Thymus (tissue), 11 donors: ENCODE data around the gene CCDC150. TPM values are rescaled to one million over a fixed set of nuclear protein-coding genes. Genes with fewer than 3 reads are reported as not detected.
"Not testable (repeated sequence)": the region's sequence is repeated elsewhere in the genome, so short reads cannot be mapped to it uniquely, and the experiment has no call there.

ENCODE experiments used
- DNase-seq, 9 donors: peaks; one replicate each; pipeline ENCODE4 v3.0.0-alpha.2; 2013; ENCODE audit warnings: low spot score in 9 of 9, low read depth in 6 of 9, missing footprints in 1 of 9
- H3K27ac ChIP-seq, 2 donors: one replicate each; pipeline ENCODE4 v1.5.1; 2013; ENCODE audit warnings: control low read depth in 1 of 2, low read depth in 1 of 2, low read length in 1 of 2, mild to moderate bottlenecking in 1 of 2, moderate library complexity in 1 of 2
- H3K27me3 ChIP-seq, 2 donors: one replicate each; pipeline ENCODE4 v1.5.1; 2013; ENCODE audit warnings: low read length in 1 of 2; ENCODE audit not compliant: control insufficient read depth in 2 of 2, insufficient read depth in 1 of 2
- H3K36me3 ChIP-seq, 2 donors: one replicate each; pipeline ENCODE4 v1.5.1; 2013; ENCODE audit warnings: low read length in 1 of 2, mild to moderate bottlenecking in 1 of 2, moderate library complexity in 1 of 2; ENCODE audit not compliant: control insufficient read depth in 2 of 2, insufficient read depth in 2 of 2
- H3K4me1 ChIP-seq, 2 donors: one replicate each; pipeline ENCODE4 v1.5.1; 2013; ENCODE audit warnings: low read length in 2 of 2; ENCODE audit not compliant: control insufficient read depth in 2 of 2, insufficient read depth in 2 of 2
- H3K4me3 ChIP-seq, 2 donors: one replicate each; pipeline ENCODE4 v1.5.1; 2013; ENCODE audit warnings: low read length in 2 of 2, control low read depth in 1 of 2, mild to moderate bottlenecking in 1 of 2
- H3K9me3 ChIP-seq, 2 donors: one replicate each; pipeline ENCODE4 v1.5.1; 2013; ENCODE audit warnings: low read length in 1 of 2, mild to moderate bottlenecking in 1 of 2; ENCODE audit not compliant: control insufficient read depth in 2 of 2, insufficient read depth in 1 of 2
- WGBS: extraction: QIAGEN DNeasy Blood & Tissue Kit; methylation state at CpG from one replicate; pipeline ENCODE4 v1.1.7; 2013; 5-methylcytosine and 5-hydroxymethylcytosine counted together
- polyA plus RNA-seq: library from polyadenylated mRNA; stranded (reverse); fragments of 200-250 nt; gene quantifications from one replicate; pipeline ENCODE4 v1.2.3, GENCODE V29; 2013
- total RNA-seq: library from RNA; stranded (reverse); fragments of 120-200 nt; gene quantifications from one replicate; pipeline ENCODE4 v1.2.4, GENCODE V29; 2013
- donor health status: healthy.

The CCDC150 gene
- total and polyA plus RNA-seq, 2 donors, result 3.0 to 8.6 TPM

- Histone ChIP-seq H3K27me3 (peaks cover 12 to 44% of the 10 kb centered on the region in 2 donors), H3K36me3 (no peaks in the 10 kb centered on the region), H3K27ac (no peak overlapping the region), H3K9me3 (no peaks in the 10 kb centered on the region), H3K4me3 (no peak overlapping the region), H3K4me1 (peaks cover 0 to under 1% of the 10 kb centered on the region in 2 donors)
- WGBS, result 95% methylated on average over 5 of the region's 5 CpGs
- DNase-seq, result no peak
Measured at GRCh38 chr2:196598412-196598811, 41.1 kb upstream of the CCDC150 start.

DNA sequence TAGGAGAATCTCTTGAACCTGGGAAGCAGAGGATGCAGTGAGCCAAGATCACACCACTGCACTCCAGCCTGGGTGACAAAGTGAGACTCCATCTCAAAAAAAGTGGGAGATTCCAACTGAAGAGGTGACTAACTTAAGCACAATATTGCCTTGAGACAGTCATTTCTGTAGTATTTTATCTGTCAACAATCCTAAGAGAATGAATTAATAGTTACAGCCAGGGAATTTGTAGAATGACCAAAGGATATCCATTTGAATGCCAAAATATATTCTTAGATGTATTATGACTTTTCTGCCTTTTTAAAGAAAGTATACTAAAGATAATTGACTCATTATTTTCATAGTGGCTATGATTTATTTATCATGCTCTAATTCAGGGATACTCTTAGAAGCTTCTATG lies 40.7 kb upstream of the CCDC150 start:
- peaks cover 8 to 39% of the 10 kb centered on the region in 2 donors for H3K27me3 ChIP-seq
- no peak overlapping the region for H3K4me3 ChIP-seq
- H3K36me3 ChIP-seq, result no peaks in the 10 kb centered on the region
- H3K4me1 ChIP-seq, result no peaks in the 10 kb centered on the region
- no peaks in the 10 kb centered on the region for H3K9me3 ChIP-seq
- no peak overlapping the region for H3K27ac ChIP-seq
- DNase-seq, result no peak

GRCh38 chr2:196601430-196602306 lies 37.8 kb upstream of the CCDC150 start:
- WGBS, result 84% methylated on average over 13 of the region's 13 CpGs
- Histone ChIP-seq H3K27me3 (peaks cover 0 to 13% of the 10 kb centered on the region in 2 donors), H3K4me1 (no peaks in the 10 kb centered on the region), H3K27ac (no peak overlapping the region), H3K4me3 (no peak overlapping the region), H3K9me3 (no peaks in the 10 kb centered on the region), H3K36me3 (no peaks in the 10 kb centered on the region)
- no peak for DNase-seq

- H3K36me3 ChIP-seq, result no peaks in the 10 kb centered on the region
- no peak for DNase-seq
- no peaks in the 10 kb centered on the region for H3K4me1 ChIP-seq
- H3K9me3 ChIP-seq, result no peaks in the 10 kb centered on the region
- 88% methylated on average over 2 of the region's 2 CpGs for WGBS
- H3K4me3 ChIP-seq, result no peak overlapping the region
- H3K27me3 ChIP-seq, result peaks cover 0 to 4% of the 10 kb centered on the region in 2 donors
- H3K27ac ChIP-seq, result no peak overlapping the region
Measured at GRCh38 chr2:196604196-196604595, 35.3 kb upstream of the CCDC150 start.

GRCh38 chr2:196606516-196606915 lies 33.0 kb upstream of the CCDC150 start:
- no peaks in the 10 kb centered on the region for H3K9me3 ChIP-seq
- H3K36me3 ChIP-seq, result no peaks in the 10 kb centered on the region
- no peaks in the 10 kb centered on the region for H3K4me1 ChIP-seq
- H3K27me3 ChIP-seq, result peaks cover 0 to under 1% of the 10 kb centered on the region in 2 donors
- WGBS, result 81% methylated on average over 3 of the region's 3 CpGs
- DNase-seq, result no peak
- H3K4me3 ChIP-seq, result no peak overlapping the region
- no peak overlapping the region for H3K27ac ChIP-seq

- no peaks in the 10 kb centered on the region for H3K36me3 ChIP-seq
- 77% methylated on average over 3 of the region's 3 CpGs for WGBS
- H3K4me3 ChIP-seq, result no peak overlapping the region
- H3K4me1 ChIP-seq, result no peaks in the 10 kb centered on the region
- H3K27ac ChIP-seq, result no peak overlapping the region
- H3K9me3 ChIP-seq, result no peaks in the 10 kb centered on the region
- no peaks in the 10 kb centered on the region for H3K27me3 ChIP-seq
- no peak for DNase-seq
Measured at GRCh38 chr2:196607073-196607472, 32.4 kb upstream of the CCDC150 start.

GRCh38 chr2:196607896-196608295 lies 31.6 kb upstream of the CCDC150 start:
- H3K27me3 ChIP-seq, H3K9me3 ChIP-seq: not testable (repeated sequence)
- 95% methylated on average over 5 of the region's 5 CpGs for WGBS

DNA sequence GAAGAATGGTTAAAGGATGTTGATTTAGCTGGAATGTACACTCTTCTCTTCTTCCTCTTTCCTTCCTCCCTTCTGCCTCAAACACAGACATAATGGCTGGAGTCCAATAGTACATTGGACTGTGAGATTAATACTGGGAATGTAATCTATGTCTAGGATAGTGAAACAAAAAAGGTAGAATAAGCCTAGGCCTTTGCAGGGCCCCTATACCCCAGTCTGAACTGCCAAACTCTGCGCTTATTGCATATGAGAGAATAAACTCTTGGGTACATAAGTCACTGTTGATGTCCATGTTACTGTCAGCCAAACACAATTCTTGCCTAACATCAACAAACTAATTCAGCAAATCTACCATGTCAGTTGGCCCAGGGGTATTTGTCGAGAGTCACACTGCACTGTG lies 29.7 kb upstream of the CCDC150 start:
- WGBS, result 94% methylated on average over 2 of the region's 2 CpGs
- Histone ChIP-seq H3K27me3 (no peaks in the 10 kb centered on the region), H3K4me1 (no peaks in the 10 kb centered on the region), H3K9me3 (no peaks in the 10 kb centered on the region), H3K4me3 (no peak overlapping the region), H3K27ac (no peak overlapping the region), H3K36me3 (no peaks in the 10 kb centered on the region)
- no peak for DNase-seq

More at GRCh38 chr2:196607896-196608295, 31.6 kb upstream of the CCDC150 start:
- DNase-seq, H3K4me1 ChIP-seq, H3K36me3 ChIP-seq, H3K4me3 ChIP-seq, H3K27ac ChIP-seq: not testable (repeated sequence)

GRCh38 chr2:196610796-196611195 lies 28.7 kb upstream of the CCDC150 start:
- WGBS, result 90% methylated on average over 3 of the region's 3 CpGs
- Histone ChIP-seq H3K4me1 (no peaks in the 10 kb centered on the region), H3K27ac (no peak overlapping the region), H3K9me3 (no peaks in the 10 kb centered on the region), H3K4me3 (no peak overlapping the region), H3K36me3 (no peaks in the 10 kb centered on the region), H3K27me3 (no peaks in the 10 kb centered on the region)
- DNase-seq, result no peak
